HEK293 (cell line): ENCODE results near the gene PBX3.

ENCODE experiments used
- CTCF ChIA-PET: fragments of 350-600 bp; formaldehyde crosslinking; extraction: SDS; loops from one replicate; lab custom pipeline; 2021; ENCODE audit warnings: antibody characterized with exemption; lab: Yijun Ruan, JAX
- POLR2A ChIA-PET: fragments of 300-600 bp; formaldehyde crosslinking; extraction: SDS; loops from one replicate; lab custom pipeline; 2020; ENCODE audit warnings: antibody characterized with exemption, inconsistent platforms; lab: Yijun Ruan, JAX
- H3K27ac ChIP-seq: fragments of 200-500 bp; sonication (Bioruptor generic); 2 replicates; pipeline ENCODE4 v1.5.1; 2014; ENCODE audit warnings: low read depth, low read length, control low read depth, inconsistent platforms; ENCODE audit errors: extremely low read depth
- H3K36me3 ChIP-seq, 2 experiments: fragments of 200-500 bp in 1 of 2; sonication (Bioruptor generic) in 1 of 2; 1 replicate in 1 of 2; 2 replicates in 1 of 2; pipeline ENCODE4 v1.5.1; 2014 to 2017; ENCODE audit warnings: inconsistent platforms in 2 of 2, low read length in 2 of 2; ENCODE audit not compliant: control insufficient read depth in 2 of 2, insufficient read depth in 1 of 2
- H3K4me1 ChIP-seq: fragments of 200-500 bp; sonication (Bioruptor generic); 2 replicates; pipeline ENCODE4 v1.5.1; 2014; ENCODE audit warnings: mild to moderate bottlenecking, low read length, inconsistent platforms; ENCODE audit not compliant: control insufficient read depth, insufficient read depth
- H3K4me3 ChIP-seq: 2 replicates; pipeline ENCODE4 v1.5.1; 2011; ENCODE audit warnings: low read depth, mild to moderate bottlenecking, control low read depth, low read length, moderate library complexity
- H3K9me3 ChIP-seq: fragments of 200-500 bp; sonication (Bioruptor generic); 2 replicates; pipeline ENCODE4 v1.5.1; 2014; ENCODE audit warnings: low read depth, low read length, inconsistent platforms; ENCODE audit not compliant: control insufficient read depth, insufficient read depth
- FEZF1 ChIP-seq: fragments of 450-650 bp; formaldehyde crosslinking; IDR thresholded peaks from 2 replicates; pipeline ENCODE4 v1.5.1; 2016; ENCODE audit warnings: missing biosample characterization, missing genetic modification characterization
- GLIS1 ChIP-seq: fragments of 450-650 bp; formaldehyde crosslinking; IDR thresholded peaks from 2 replicates; pipeline ENCODE4 v1.5.1; 2016; ENCODE audit warnings: missing biosample characterization, missing genetic modification characterization
- OVOL3 ChIP-seq: fragments of 450-650 bp; formaldehyde crosslinking; IDR thresholded peaks from 2 replicates; pipeline ENCODE4 v1.5.1; 2016; ENCODE audit warnings: missing biosample characterization, missing genetic modification characterization
- PRDM1 ChIP-seq: fragments of 450-650 bp; formaldehyde crosslinking; IDR thresholded peaks from 2 replicates; pipeline ENCODE4; 2016; ENCODE audit warnings: missing biosample characterization, missing genetic modification characterization
- PRDM2 ChIP-seq: fragments of 450-650 bp; formaldehyde crosslinking; IDR thresholded peaks from 2 replicates; pipeline ENCODE4 v1.5.1; 2016; ENCODE audit warnings: missing biosample characterization, missing genetic modification characterization, borderline replicate concordance
- PRDM6 ChIP-seq: fragments of 450-650 bp; formaldehyde crosslinking; IDR thresholded peaks from 2 replicates; pipeline ENCODE4 v1.5.1; 2017; ENCODE audit warnings: missing biosample characterization, missing genetic modification characterization
- SCRT2 ChIP-seq: fragments of 450-650 bp; formaldehyde crosslinking; IDR thresholded peaks from 2 replicates; pipeline ENCODE4 v1.5.1; 2016; ENCODE audit warnings: missing biosample characterization, missing genetic modification characterization
- ZBTB17 ChIP-seq: fragments of 450-650 bp; formaldehyde crosslinking; IDR thresholded peaks from 2 replicates; pipeline ENCODE4 v1.5.1; 2016; ENCODE audit warnings: missing biosample characterization, missing genetic modification characterization
- ZFP69B ChIP-seq: fragments of 450-650 bp; formaldehyde crosslinking; IDR thresholded peaks from 2 replicates; pipeline ENCODE4 v1.5.1; 2016; ENCODE audit warnings: missing biosample characterization, missing genetic modification characterization
- ZNF239 ChIP-seq: fragments of 450-650 bp; formaldehyde crosslinking; IDR thresholded peaks from 2 replicates; pipeline ENCODE4 v1.5.1; 2016; ENCODE audit warnings: missing biosample characterization, missing genetic modification characterization
- ZNF24 ChIP-seq: fragments of 450-650 bp; formaldehyde crosslinking; IDR thresholded peaks from 2 replicates; pipeline ENCODE4 v1.5.1; 2016; ENCODE audit warnings: missing biosample characterization, missing genetic modification characterization
- ZNF394 ChIP-seq: fragments of 450-650 bp; formaldehyde crosslinking; IDR thresholded peaks from 2 replicates; pipeline ENCODE4 v1.5.1; 2016; ENCODE audit warnings: missing biosample characterization, missing genetic modification characterization, mild to moderate bottlenecking, moderate library complexity, borderline replicate concordance
- ZNF544 ChIP-seq: fragments of 450-650 bp; formaldehyde crosslinking; IDR thresholded peaks from 2 replicates; pipeline ENCODE4 v1.5.0; 2017; ENCODE audit warnings: missing biosample characterization, missing genetic modification characterization
- TF ChIP-seq, protein P1 (sequence below): fragments of 450-650 bp; formaldehyde crosslinking; IDR thresholded peaks from 2 replicates; pipeline ENCODE4 v1.5.1; 2016; ENCODE audit warnings: missing biosample characterization, missing genetic modification characterization
- TF ChIP-seq, protein P2 (sequence below): fragments of 450-650 bp; formaldehyde crosslinking; IDR thresholded peaks from 2 replicates; pipeline ENCODE4 v1.5.1; 2016; ENCODE audit warnings: missing biosample characterization, missing genetic modification characterization

Gene PBX3

DNA sequence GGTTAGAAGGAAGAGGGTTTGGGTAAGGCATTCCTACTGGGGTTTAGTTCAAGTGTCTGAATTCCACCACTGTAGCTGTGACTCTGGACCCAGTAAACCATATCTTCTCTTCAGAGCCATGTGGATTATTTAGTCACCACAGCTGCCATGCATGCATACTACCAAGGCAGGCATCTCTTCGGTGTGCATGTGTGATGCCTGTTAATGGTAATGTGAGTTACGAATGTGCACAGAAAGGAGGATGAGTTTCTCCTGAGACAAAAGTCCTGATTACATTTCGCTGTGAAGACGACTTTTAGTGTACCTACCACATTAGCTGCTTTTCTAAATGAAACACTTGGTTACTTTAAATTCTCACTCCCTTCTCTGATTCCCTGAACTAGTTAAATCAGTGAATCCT lies 9.3 kb downstream of the PBX3 start:
- Histone ChIP-seq H3K36me3 (peaks cover 0 to 4% of the 10 kb centered on the region in 2 experiments; a peak in 2 of 3 replicates), H3K9me3 (no peaks in the 10 kb centered on the region), H3K27ac (no peak overlapping the region), H3K4me1 (peaks cover 34% of the 10 kb centered on the region), H3K4me3 (no peak overlapping the region)
- TF ChIP-seq, protein P1, sequence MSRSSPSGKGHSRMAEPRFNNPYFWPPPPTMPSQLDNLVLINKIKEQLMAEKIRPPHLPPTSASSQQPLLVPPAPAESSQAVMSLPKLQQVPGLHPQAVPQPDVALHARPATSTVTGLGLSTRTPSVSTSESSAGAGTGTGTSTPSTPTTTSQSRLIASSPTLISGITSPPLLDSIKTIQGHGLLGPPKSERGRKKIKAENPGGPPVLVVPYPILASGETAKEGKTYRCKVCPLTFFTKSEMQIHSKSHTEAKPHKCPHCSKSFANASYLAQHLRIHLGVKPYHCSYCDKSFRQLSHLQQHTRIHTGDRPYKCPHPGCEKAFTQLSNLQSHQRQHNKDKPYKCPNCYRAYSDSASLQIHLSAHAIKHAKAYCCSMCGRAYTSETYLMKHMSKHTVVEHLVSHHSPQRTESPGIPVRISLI (tag by site-specific recombination), result no peak
- TF ChIP-seq OVOL3 (tag by site-specific recombination), result no peak
- TF ChIP-seq ZNF544 (tag by site-specific recombination), result no peak
- no peak for TF ChIP-seq ZNF394
- no peak for TF ChIP-seq ZNF239 (tag by site-specific recombination)
- TF ChIP-seq ZBTB17 (tag by site-specific recombination), result no peak
- TF ChIP-seq PRDM6 (tag by site-specific recombination), result no peak
- POLR2A ChIA-PET, result interaction anchor here (1.3 kb wide), 1 partner anchor 11 kb away, joined by 5 read pairs; no protein-coding TSS in a partner anchor
- CTCF ChIA-PET, result interaction anchor here (0.6 kb wide), 1 partner anchor 13 kb away, joined by 3 read pairs; no protein-coding TSS in a partner anchor

GRCh38 chr9:125757834-125758233 lies 10.7 kb downstream of the PBX3 start:
- TF ChIP-seq GLIS1 (tag by site-specific recombination) (no peak), ZFP69B (tag by site-specific recombination) (no peak), SCRT2 (tag by site-specific recombination) (peak; percentile 61; the same call in 1 of the 2 replicates)
- H3K27ac ChIP-seq, result no peak overlapping the region
- peaks cover 0 to 4% of the 10 kb centered on the region in 2 experiments; a peak in 2 of 3 replicates for H3K36me3 ChIP-seq
- ChIA-PET POLR2A (no interaction called here), CTCF (no interaction called here)
- H3K4me1 ChIP-seq, result peaks cover 38% of the 10 kb centered on the region
- no peak overlapping the region for H3K4me3 ChIP-seq
- no peaks in the 10 kb centered on the region for H3K9me3 ChIP-seq

GRCh38 chr9:125758986-125759763 lies 12.0 kb downstream of the PBX3 start:
- no peaks in the 10 kb centered on the region for H3K9me3 ChIP-seq
- peaks cover 0 to 4% of the 10 kb centered on the region in 2 experiments; a peak in 1 of 3 replicates for H3K36me3 ChIP-seq
- POLR2A ChIA-PET, result interaction anchor here (0.6 kb wide), 1 partner anchor 43 kb away, joined by 3 read pairs; no protein-coding TSS in a partner anchor
- CTCF ChIA-PET, result interaction anchor here (0.6 to 1.0 kb wide), 2 partner anchors 11 to 346 kb away, joined by 3 to 5 read pairs; no protein-coding TSS in a partner anchor
- no peak overlapping the region for H3K4me3 ChIP-seq
- H3K27ac ChIP-seq, result no peak overlapping the region
- H3K4me1 ChIP-seq, result peaks cover 34% of the 10 kb centered on the region
- TF ChIP-seq PRDM1 (tag by site-specific recombination) (0 out of 2 replicates have a peak, but pooled peaks have one; percentile 20), FEZF1 (tag by site-specific recombination) (peak; percentile 32; the same call in 1 of the 2 replicates), PRDM2 (no peak), ZNF24 (tag by site-specific recombination) (no peak), PRDM6 (tag by site-specific recombination) (peak; percentile 71)
- TF ChIP-seq, protein P1 (tag by site-specific recombination), result no peak
- TF ChIP-seq, protein P2, sequence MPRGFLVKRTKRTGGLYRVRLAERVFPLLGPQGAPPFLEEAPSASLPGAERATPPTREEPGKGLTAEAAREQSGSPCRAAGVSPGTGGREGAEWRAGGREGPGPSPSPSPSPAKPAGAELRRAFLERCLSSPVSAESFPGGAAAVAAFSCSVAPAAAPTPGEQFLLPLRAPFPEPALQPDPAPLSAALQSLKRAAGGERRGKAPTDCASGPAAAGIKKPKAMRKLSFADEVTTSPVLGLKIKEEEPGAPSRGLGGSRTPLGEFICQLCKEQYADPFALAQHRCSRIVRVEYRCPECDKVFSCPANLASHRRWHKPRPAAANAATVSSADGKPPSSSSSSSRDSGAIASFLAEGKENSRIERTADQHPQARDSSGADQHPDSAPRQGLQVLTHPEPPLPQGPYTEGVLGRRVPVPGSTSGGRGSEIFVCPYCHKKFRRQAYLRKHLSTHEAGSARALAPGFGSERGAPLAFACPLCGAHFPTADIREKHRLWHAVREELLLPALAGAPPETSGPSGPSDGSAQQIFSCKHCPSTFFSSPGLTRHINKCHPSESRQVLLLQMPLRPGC (tag by site-specific recombination), result no peak
